HEK293 (cell line): Measurements from ENCODE around the gene AFG1L.

Experiments used
- GFI1B ChIP-seq: fragments of 450-650 bp; formaldehyde crosslinking; IDR thresholded peaks from 2 replicates; pipeline ENCODE4 v1.5.1; 2016; ENCODE audit warnings: missing biosample characterization, missing genetic modification characterization
- KLF10 ChIP-seq: fragments of 450-650 bp; IDR thresholded peaks from 2 replicates; pipeline ENCODE4 v1.5.1; 2018; ENCODE audit warnings: missing biosample characterization, mild to moderate bottlenecking, missing genetic modification characterization
- OVOL3 ChIP-seq: fragments of 450-650 bp; formaldehyde crosslinking; IDR thresholded peaks from 2 replicates; pipeline ENCODE4 v1.5.1; 2016; ENCODE audit warnings: missing biosample characterization, missing genetic modification characterization
- REPIN1 ChIP-seq: fragments of 450-650 bp; formaldehyde crosslinking; IDR thresholded peaks from 2 replicates; pipeline ENCODE4 v1.5.1; 2017; ENCODE audit warnings: missing biosample characterization, missing genetic modification characterization, low read depth
- SCRT1 ChIP-seq: fragments of 450-650 bp; formaldehyde crosslinking; IDR thresholded peaks from 2 replicates; pipeline ENCODE4 v1.5.1; 2016; ENCODE audit warnings: missing biosample characterization, missing genetic modification characterization, borderline replicate concordance
- SP2 ChIP-seq: fragments of 450-650 bp; formaldehyde crosslinking; IDR thresholded peaks from 2 replicates; pipeline ENCODE4 v1.5.1; 2016; ENCODE audit warnings: missing biosample characterization, missing genetic modification characterization
- TRIM28 ChIP-seq: IDR thresholded peaks from 2 replicates; pipeline ENCODE4 v1.6.1; 2011; ENCODE audit warnings: low read length, control low read depth, borderline replicate concordance
- ZBTB21 ChIP-seq: fragments of 450-650 bp; formaldehyde crosslinking; IDR thresholded peaks from 2 replicates; pipeline ENCODE4 v1.5.1; 2017; ENCODE audit warnings: missing biosample characterization, missing genetic modification characterization
- ZFP69B ChIP-seq: fragments of 450-650 bp; formaldehyde crosslinking; IDR thresholded peaks from 2 replicates; pipeline ENCODE4 v1.5.1; 2016; ENCODE audit warnings: missing biosample characterization, missing genetic modification characterization
- ZNF133 ChIP-seq: fragments of 450-650 bp; formaldehyde crosslinking; IDR thresholded peaks from 2 replicates; pipeline ENCODE4 v1.5.1; 2016; ENCODE audit warnings: missing biosample characterization, missing genetic modification characterization
- ZNF138 ChIP-seq: fragments of 450-650 bp; formaldehyde crosslinking; IDR thresholded peaks from 2 replicates; pipeline ENCODE4 v1.5.1; 2016; ENCODE audit warnings: missing biosample characterization, missing genetic modification characterization, borderline replicate concordance
- ZNF157 ChIP-seq: fragments of 450-650 bp; formaldehyde crosslinking; IDR thresholded peaks from 2 replicates; pipeline ENCODE4 v1.5.1; 2016; ENCODE audit warnings: missing biosample characterization, missing genetic modification characterization
- ZNF175 ChIP-seq: fragments of 450-650 bp; formaldehyde crosslinking; IDR thresholded peaks from 2 replicates; pipeline ENCODE4 v1.5.1; 2016; ENCODE audit warnings: missing biosample characterization, missing genetic modification characterization
- ZNF223 ChIP-seq: fragments of 450-650 bp; formaldehyde crosslinking; IDR thresholded peaks from 2 replicates; pipeline ENCODE4 v1.5.1; 2016; ENCODE audit warnings: missing biosample characterization, missing genetic modification characterization
- ZNF239 ChIP-seq: fragments of 450-650 bp; formaldehyde crosslinking; IDR thresholded peaks from 2 replicates; pipeline ENCODE4 v1.5.1; 2016; ENCODE audit warnings: missing biosample characterization, missing genetic modification characterization
- ZNF266 ChIP-seq: fragments of 450-650 bp; formaldehyde crosslinking; IDR thresholded peaks from 2 replicates; pipeline ENCODE4 v1.5.1; 2016; ENCODE audit warnings: missing biosample characterization, missing genetic modification characterization, low read depth
- ZNF354C ChIP-seq: fragments of 450-650 bp; formaldehyde crosslinking; IDR thresholded peaks from 2 replicates; pipeline ENCODE4 v1.5.1; 2016; ENCODE audit warnings: missing biosample characterization, missing genetic modification characterization, low read depth, borderline replicate concordance
- ZNF366 ChIP-seq: fragments of 450-650 bp; formaldehyde crosslinking; conservative IDR thresholded peaks from 2 replicates; pipeline ENCODE4 v1.5.1; 2016; ENCODE audit warnings: missing biosample characterization, missing genetic modification characterization
- ZNF394 ChIP-seq: fragments of 450-650 bp; formaldehyde crosslinking; IDR thresholded peaks from 2 replicates; pipeline ENCODE4 v1.5.1; 2016; ENCODE audit warnings: missing biosample characterization, missing genetic modification characterization, mild to moderate bottlenecking, moderate library complexity, borderline replicate concordance
- ZNF501 ChIP-seq: fragments of 450-650 bp; formaldehyde crosslinking; IDR thresholded peaks from 2 replicates; pipeline ENCODE4 v1.5.1; 2016; ENCODE audit warnings: missing biosample characterization, missing genetic modification characterization
- ZNF518A ChIP-seq: fragments of 450-650 bp; formaldehyde crosslinking; conservative IDR thresholded peaks from 2 replicates; pipeline ENCODE4 v1.5.1; 2016; ENCODE audit warnings: low read depth, missing biosample characterization, missing genetic modification characterization
- ZNF544 ChIP-seq: fragments of 450-650 bp; formaldehyde crosslinking; IDR thresholded peaks from 2 replicates; pipeline ENCODE4 v1.5.0; 2017; ENCODE audit warnings: missing biosample characterization, missing genetic modification characterization
- ZNF561 ChIP-seq: fragments of 450-650 bp; IDR thresholded peaks from 2 replicates; pipeline ENCODE4 v1.5.1; 2018; ENCODE audit warnings: missing biosample characterization, missing genetic modification characterization, borderline replicate concordance
- ZNF596 ChIP-seq: fragments of 450-650 bp; IDR thresholded peaks from 2 replicates; pipeline ENCODE4 v1.5.0; 2018; ENCODE audit warnings: missing biosample characterization, mild to moderate bottlenecking, missing genetic modification characterization, moderate library complexity
- ZNF621 ChIP-seq: fragments of 450-650 bp; formaldehyde crosslinking; IDR thresholded peaks from 2 replicates; pipeline ENCODE4 v1.5.1; 2017; ENCODE audit warnings: missing biosample characterization, missing genetic modification characterization
- ZNF623 ChIP-seq: fragments of 450-650 bp; formaldehyde crosslinking; IDR thresholded peaks from 2 replicates; pipeline ENCODE4 v1.5.1; 2016; ENCODE audit warnings: missing biosample characterization, missing genetic modification characterization
- ZNF707 ChIP-seq: fragments of 450-650 bp; formaldehyde crosslinking; IDR thresholded peaks from 2 replicates; pipeline ENCODE4 v1.5.1; 2016; ENCODE audit warnings: missing biosample characterization, missing genetic modification characterization
- ZNF76 ChIP-seq: fragments of 450-650 bp; formaldehyde crosslinking; IDR thresholded peaks from 2 replicates; pipeline ENCODE4; 2016; ENCODE audit warnings: low read depth, missing biosample characterization, missing genetic modification characterization, borderline replicate concordance
- ZNF768 ChIP-seq: fragments of 450-650 bp; formaldehyde crosslinking; IDR thresholded peaks from 2 replicates; pipeline ENCODE4 v1.5.1; 2018; ENCODE audit warnings: missing biosample characterization, mild to moderate bottlenecking, missing genetic modification characterization
- ZNF776 ChIP-seq: fragments of 450-650 bp; formaldehyde crosslinking; IDR thresholded peaks from 2 replicates; pipeline ENCODE4 v1.5.0; 2017; ENCODE audit warnings: missing biosample characterization, missing genetic modification characterization, borderline replicate concordance
- ZNF785 ChIP-seq: fragments of 450-650 bp; formaldehyde crosslinking; IDR thresholded peaks from 2 replicates; pipeline ENCODE4 v1.5.1; 2016; ENCODE audit warnings: missing biosample characterization, missing genetic modification characterization
- TF ChIP-seq, protein P1 (sequence below): fragments of 450-650 bp; formaldehyde crosslinking; IDR thresholded peaks from 2 replicates; pipeline ENCODE4 v1.5.1; 2016; ENCODE audit warnings: missing biosample characterization, missing genetic modification characterization
- TF ChIP-seq, protein P2 (sequence below): fragments of 450-650 bp; formaldehyde crosslinking; IDR thresholded peaks from 2 replicates; pipeline ENCODE4 v1.5.1; 2016; ENCODE audit warnings: missing biosample characterization, missing genetic modification characterization

The AFG1L gene

GRCh38 chr6:108559097-108559883 is 264.4 kb downstream of the AFG1L start (continued):
- TF ChIP-seq, protein P1, sequence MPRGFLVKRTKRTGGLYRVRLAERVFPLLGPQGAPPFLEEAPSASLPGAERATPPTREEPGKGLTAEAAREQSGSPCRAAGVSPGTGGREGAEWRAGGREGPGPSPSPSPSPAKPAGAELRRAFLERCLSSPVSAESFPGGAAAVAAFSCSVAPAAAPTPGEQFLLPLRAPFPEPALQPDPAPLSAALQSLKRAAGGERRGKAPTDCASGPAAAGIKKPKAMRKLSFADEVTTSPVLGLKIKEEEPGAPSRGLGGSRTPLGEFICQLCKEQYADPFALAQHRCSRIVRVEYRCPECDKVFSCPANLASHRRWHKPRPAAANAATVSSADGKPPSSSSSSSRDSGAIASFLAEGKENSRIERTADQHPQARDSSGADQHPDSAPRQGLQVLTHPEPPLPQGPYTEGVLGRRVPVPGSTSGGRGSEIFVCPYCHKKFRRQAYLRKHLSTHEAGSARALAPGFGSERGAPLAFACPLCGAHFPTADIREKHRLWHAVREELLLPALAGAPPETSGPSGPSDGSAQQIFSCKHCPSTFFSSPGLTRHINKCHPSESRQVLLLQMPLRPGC (tag by site-specific recombination) = peak; percentile 45; the same call in 1 of the 2 replicates
- no peak for TF ChIP-seq ZNF596 (tag by site-specific recombination)
- TF ChIP-seq ZNF266 = no peak
- peak; percentile 70 for TF ChIP-seq SP2 (tag by site-specific recombination)
- no peak for TF ChIP-seq ZFP69B
- no peak for TF ChIP-seq SCRT1
- TF ChIP-seq ZNF394 (tag by site-specific recombination) = no peak
- TF ChIP-seq KLF10 (tag by site-specific recombination) = no peak
- TF ChIP-seq ZNF776 (tag by site-specific recombination) = no peak
- no peak for TF ChIP-seq ZBTB21
- no peak for TF ChIP-seq ZNF621
- peak; percentile 89 for TF ChIP-seq ZNF366 (tag by site-specific recombination)
- no peak for TF ChIP-seq ZNF175 (tag by site-specific recombination)
- TF ChIP-seq ZNF501 (tag by site-specific recombination) = peak; percentile 69; the same call in 1 of the 2 replicates
- TF ChIP-seq ZNF768 (tag by site-specific recombination) = no peak
- TF ChIP-seq ZNF707 (tag by site-specific recombination) = no peak
- no peak for TF ChIP-seq ZNF518A (tag by site-specific recombination)
- TF ChIP-seq ZNF354C (tag by site-specific recombination) = no peak
- no peak for TF ChIP-seq GFI1B (tag by site-specific recombination)
- TF ChIP-seq ZNF544 (tag by site-specific recombination) = no peak
- TF ChIP-seq TRIM28 = no peak
- no peak for TF ChIP-seq ZNF239 (tag by site-specific recombination)
- no peak for TF ChIP-seq ZNF623 (tag by site-specific recombination)
- TF ChIP-seq ZNF223 (tag by site-specific recombination) = no peak
- TF ChIP-seq OVOL3 (tag by site-specific recombination) = no peak
- no peak; the same call in 1 of the 2 replicates for TF ChIP-seq ZNF561 (tag by site-specific recombination)
- TF ChIP-seq ZNF157 (tag by site-specific recombination) = no peak
- no peak for TF ChIP-seq ZNF133 (tag by site-specific recombination)
- TF ChIP-seq REPIN1 = no peak
- no peak for TF ChIP-seq ZNF785 (tag by site-specific recombination)
- peak; percentile 67; the same call in 1 of the 2 replicates for TF ChIP-seq ZNF76 (tag by site-specific recombination)
- TF ChIP-seq, protein P2, sequence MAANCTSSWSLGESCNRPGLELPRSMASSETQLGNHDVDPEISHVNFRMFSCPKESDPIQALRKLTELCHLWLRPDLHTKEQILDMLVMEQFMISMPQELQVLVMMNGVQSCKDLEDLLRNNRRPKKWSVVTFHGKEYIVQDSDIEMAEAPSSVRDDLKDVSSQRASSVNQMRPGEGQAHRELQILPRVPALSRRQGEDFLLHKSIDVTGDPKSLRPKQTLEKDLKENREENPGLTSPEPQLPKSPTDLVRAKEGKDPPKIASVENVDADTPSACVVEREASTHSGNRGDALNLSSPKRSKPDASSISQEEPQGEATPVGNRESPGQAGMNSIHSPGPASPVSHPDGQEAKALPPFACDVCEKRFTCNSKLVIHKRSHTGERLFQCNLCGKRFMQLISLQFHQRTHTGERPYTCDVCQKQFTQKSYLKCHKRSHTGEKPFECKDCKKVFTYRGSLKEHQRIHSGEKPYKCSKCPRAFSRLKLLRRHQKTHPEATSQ = peak; percentile 61; the same call in 1 of the 2 replicates
- TF ChIP-seq ZNF138 = no peak
